Activated T-cell treated with anti-CD3 and anti-CD28 coated beads, Interleukin-2, amount 50 U/mL, for 4 hours (primary cell): Measurements from ENCODE around the gene URB2. TPM values are rescaled to one million over a fixed set of nuclear protein-coding genes. Genes with fewer than 3 reads are reported as not detected.
A peak's percentile ranks its signal among the peaks of the same experiment; 100 is the strongest.

Experiments
- ATAC-seq, 2 donors: fragments of 200-7000 bp; cut with Tn5 transposase; one replicate each; pipeline ENCODE4 v1.10.0; 2021
- DNase-seq: peaks from one replicate; pipeline ENCODE4 v3.0.0-alpha.2; 2020
- H3K27me3 Mint-ChIP-seq: one replicate; pipeline ENCODE4 v1.8.0; 2021; ENCODE audit warnings: low read depth, mixed read lengths
- H3K36me3 Mint-ChIP-seq: one replicate; pipeline ENCODE4 v1.8.0; 2022; ENCODE audit warnings: mixed read lengths; ENCODE audit not compliant: insufficient read depth
- H3K4me1 Mint-ChIP-seq: one replicate; pipeline ENCODE4 v1.8.0; 2021; ENCODE audit warnings: low read depth, mixed read lengths
- H3K4me3 Mint-ChIP-seq: one replicate; pipeline ENCODE4 v1.8.0; 2021; ENCODE audit warnings: mild to moderate bottlenecking, moderate library complexity, mixed read lengths
- H3K9me3 Mint-ChIP-seq: one replicate; pipeline ENCODE4 v1.8.0; 2021; ENCODE audit warnings: mixed read lengths
- total RNA-seq, 3 donors: library from RNA; stranded (reverse); gene quantifications; one replicate each; pipeline ENCODE4 v1.2.1, GENCODE V29; 2021

The URB2 gene
- total RNA-seq, 3 donors from 2014 or later = 47.1 to 55.6 (median 53.8) TPM

DNA sequence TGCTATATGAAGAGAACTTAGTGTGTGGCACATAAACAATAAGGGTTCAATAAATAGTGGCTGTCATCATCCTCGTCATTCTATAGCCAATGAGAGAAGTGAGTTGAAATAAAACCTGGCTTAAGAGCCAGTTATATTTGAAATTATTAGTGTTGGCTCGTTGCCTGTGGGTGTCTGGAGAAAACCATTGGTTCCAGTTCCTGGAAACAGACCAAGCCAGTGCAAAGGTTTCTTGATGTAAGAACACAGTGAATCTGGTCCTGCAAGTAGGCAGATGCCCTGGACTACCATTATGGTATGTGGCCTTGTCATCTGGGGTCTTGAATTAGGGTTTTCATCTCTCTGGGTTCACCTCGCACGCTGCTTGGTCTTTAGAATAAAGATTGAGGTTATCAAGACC, 43.3 kb downstream of the URB2 start:
- H3K9me3 Mint-ChIP-seq = no peaks in the 10 kb centered on the region
- ATAC-seq (no peak), DNase-seq (no peak)
- H3K4me1 Mint-ChIP-seq = peaks cover 8% of the 10 kb centered on the region
- H3K36me3 Mint-ChIP-seq = peaks cover 14% of the 10 kb centered on the region
- no peaks in the 10 kb centered on the region for H3K27me3 Mint-ChIP-seq
- H3K4me3 Mint-ChIP-seq = no peak overlapping the region

DNA sequence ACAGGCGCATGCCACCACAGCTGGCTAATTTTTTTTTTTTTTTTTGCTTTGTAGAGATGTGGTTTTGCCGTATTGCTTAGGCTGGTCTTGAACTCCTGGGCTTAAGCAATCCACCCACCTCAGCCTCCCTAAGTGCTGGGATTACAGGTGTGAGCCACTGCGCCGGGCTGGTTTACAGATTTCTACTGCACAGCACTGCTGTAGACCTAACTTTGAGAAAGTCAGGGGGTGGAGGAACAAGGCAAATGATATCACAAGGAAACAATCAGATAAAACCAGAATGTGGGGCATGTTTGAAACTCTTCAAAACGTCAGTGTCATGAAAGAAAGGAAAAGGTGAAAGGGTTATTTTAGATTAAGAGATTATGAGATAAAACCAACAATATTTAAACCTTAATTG, 45.3 kb downstream of the URB2 start:
- Mint-ChIP-seq H3K9me3 (no peaks in the 10 kb centered on the region), H3K27me3 (no peaks in the 10 kb centered on the region), H3K36me3 (peaks cover 14% of the 10 kb centered on the region), H3K4me3 (no peak overlapping the region), H3K4me1 (peaks cover 8% of the 10 kb centered on the region)
- DNase-seq = no peak
- ATAC-seq = peak in 1 of 2 donors; percentile 43

DNA sequence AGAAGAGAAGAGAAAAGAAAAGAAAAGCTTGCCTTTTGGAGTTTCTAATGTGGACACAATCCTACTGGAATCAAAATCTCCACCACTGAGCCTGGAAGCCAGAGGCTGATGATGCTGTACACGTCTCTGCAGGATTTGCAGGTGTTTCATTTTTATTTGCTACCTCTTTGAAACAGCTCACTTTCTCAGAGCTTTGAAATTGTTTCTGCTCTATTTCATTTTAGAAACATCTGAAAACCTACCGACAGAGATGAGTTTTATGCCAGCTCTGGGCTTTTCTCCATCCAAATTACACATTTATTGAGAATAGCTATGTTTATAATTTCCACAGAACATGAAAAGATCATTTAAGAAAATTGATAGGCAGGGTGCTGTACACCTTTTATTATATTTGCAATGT, 46.2 kb downstream of the URB2 start:
- H3K9me3 Mint-ChIP-seq = no peaks in the 10 kb centered on the region
- ATAC-seq = no peak
- DNase-seq = no peak
- H3K4me1 Mint-ChIP-seq = peaks cover 8% of the 10 kb centered on the region
- no peak overlapping the region for H3K4me3 Mint-ChIP-seq
- H3K36me3 Mint-ChIP-seq = peaks cover 12% of the 10 kb centered on the region
- H3K27me3 Mint-ChIP-seq = no peaks in the 10 kb centered on the region

DNA sequence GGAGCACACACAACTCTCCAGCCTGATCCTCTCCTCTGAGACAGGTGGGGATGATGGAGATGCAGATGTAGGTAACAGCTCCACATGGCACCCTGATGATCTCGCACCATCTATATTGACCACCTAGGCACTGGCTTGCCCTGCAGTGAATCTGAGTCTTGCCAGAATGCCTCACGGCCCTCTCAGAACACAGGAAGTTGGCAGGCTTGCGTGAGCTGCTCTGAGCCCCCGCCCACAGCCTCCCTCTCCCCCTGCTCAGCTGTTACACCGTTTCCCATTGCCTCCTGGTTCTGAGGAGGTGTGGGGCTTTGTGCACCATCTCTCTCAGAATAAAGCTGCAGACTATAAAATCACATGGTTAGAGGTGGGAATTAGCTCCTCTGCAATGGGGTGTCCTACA, 48.0 kb downstream of the URB2 start:
- no peaks in the 10 kb centered on the region for H3K27me3 Mint-ChIP-seq
- H3K4me3 Mint-ChIP-seq = no peak overlapping the region
- DNase-seq = no peak
- ATAC-seq = no peak
- peaks cover 2% of the 10 kb centered on the region for H3K36me3 Mint-ChIP-seq
- peaks cover 8% of the 10 kb centered on the region for H3K4me1 Mint-ChIP-seq
- H3K9me3 Mint-ChIP-seq = no peaks in the 10 kb centered on the region

DNA sequence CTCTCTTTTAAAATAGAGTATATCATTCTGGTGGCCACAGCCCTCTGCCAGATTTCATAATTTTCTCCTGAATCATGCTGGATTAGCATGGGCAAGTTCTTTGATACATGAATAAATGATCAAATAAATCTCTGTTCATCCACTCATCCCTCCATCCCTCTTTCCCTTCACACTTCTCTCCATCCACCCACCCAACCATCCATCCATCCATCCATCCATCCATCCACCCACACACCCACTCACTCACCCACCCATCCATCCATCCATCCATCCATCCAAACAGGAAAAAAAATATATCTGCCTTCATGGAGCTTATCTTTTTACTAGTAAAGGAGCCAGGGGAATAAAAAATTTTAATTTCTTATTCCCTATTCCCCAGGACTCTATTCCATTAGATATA, 49.3 kb downstream of the URB2 start:
- H3K27me3 Mint-ChIP-seq = no peaks in the 10 kb centered on the region
- DNase-seq = no peak
- no peak for ATAC-seq
- H3K4me3 Mint-ChIP-seq = no peak overlapping the region
- no peaks in the 10 kb centered on the region for H3K36me3 Mint-ChIP-seq
- peaks cover 8% of the 10 kb centered on the region for H3K4me1 Mint-ChIP-seq
- H3K9me3 Mint-ChIP-seq = no peaks in the 10 kb centered on the region

DNA sequence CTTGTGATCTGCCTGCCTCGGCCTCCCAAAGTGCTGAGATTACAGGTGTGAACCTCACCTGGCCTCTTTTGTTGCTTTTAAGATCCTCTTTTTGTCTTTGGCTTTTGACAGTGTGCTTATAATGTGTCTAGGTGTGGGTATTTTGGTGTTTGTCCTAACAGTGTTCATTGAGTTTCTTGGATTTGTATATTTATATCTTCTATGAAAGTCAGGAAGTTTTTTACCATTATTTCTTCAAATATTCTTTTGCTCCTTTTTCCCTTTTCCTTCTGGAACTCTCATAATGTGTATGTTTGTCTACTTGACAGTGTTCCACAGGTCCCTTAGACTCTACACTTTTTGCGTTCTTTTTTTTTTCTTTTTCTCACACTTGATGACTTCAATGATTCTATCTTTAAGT, 59.1 kb downstream of the URB2 start:
- no peaks in the 10 kb centered on the region for H3K4me1 Mint-ChIP-seq
- peaks cover 3% of the 10 kb centered on the region for H3K27me3 Mint-ChIP-seq
- no peak for DNase-seq
- ATAC-seq = no peak
- H3K36me3 Mint-ChIP-seq = peaks cover 4% of the 10 kb centered on the region
- no peak overlapping the region for H3K4me3 Mint-ChIP-seq
- H3K9me3 Mint-ChIP-seq = peaks cover 17% of the 10 kb centered on the region

DNA sequence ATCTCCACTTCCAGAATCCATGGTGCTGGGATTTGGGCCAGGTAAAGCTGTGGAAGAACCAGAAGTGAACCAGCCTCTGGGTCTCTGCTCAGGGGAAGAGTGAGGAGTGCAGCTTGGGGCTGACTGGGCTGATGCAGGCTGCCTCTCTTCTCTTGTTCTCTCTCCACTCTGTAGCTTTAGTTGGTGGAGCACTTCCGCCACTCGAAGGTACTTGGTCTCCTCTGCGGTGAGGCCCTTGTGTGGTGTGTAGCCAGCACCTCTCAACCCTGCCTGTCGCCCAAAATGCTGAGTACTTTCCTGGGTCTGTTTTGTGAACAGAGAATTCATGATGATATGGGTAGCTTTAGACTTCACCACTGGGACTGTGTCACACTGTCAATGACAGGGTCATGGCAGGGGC, 63.2 kb downstream of the URB2 start:
- H3K9me3 Mint-ChIP-seq = peaks cover 13% of the 10 kb centered on the region
- DNase-seq (no peak), ATAC-seq (no peak)
- no peak overlapping the region for H3K4me3 Mint-ChIP-seq
- peaks cover 4% of the 10 kb centered on the region for H3K36me3 Mint-ChIP-seq
- H3K4me1 Mint-ChIP-seq = peaks cover 14% of the 10 kb centered on the region
- H3K27me3 Mint-ChIP-seq = peaks cover 7% of the 10 kb centered on the region

DNA sequence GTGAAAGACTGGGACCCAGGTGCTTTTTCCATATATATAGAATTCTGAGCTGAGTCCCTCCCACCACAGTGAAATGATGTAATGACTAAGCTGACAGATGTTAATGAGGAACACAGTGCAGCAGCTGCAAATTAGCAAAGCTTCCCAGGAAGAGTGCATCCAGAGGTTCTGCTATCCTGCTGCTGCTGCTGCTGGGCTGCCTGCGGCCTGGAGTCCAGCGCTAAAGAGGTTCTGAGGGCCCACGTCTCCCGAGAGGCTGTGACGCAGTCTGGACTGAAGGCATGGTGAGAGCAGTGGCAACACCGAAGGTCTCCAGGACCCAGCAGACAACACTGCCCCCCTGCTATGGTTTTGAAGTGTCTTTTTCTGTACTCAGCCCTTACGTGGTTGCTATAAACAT, 63.9 kb downstream of the URB2 start:
- Mint-ChIP-seq H3K4me1 (peaks cover 16% of the 10 kb centered on the region), H3K9me3 (peaks cover 13% of the 10 kb centered on the region), H3K27me3 (peaks cover 7% of the 10 kb centered on the region), H3K36me3 (peaks cover 4% of the 10 kb centered on the region), H3K4me3 (no peak overlapping the region)
- DNase-seq = no peak
- ATAC-seq = no peak

DNA sequence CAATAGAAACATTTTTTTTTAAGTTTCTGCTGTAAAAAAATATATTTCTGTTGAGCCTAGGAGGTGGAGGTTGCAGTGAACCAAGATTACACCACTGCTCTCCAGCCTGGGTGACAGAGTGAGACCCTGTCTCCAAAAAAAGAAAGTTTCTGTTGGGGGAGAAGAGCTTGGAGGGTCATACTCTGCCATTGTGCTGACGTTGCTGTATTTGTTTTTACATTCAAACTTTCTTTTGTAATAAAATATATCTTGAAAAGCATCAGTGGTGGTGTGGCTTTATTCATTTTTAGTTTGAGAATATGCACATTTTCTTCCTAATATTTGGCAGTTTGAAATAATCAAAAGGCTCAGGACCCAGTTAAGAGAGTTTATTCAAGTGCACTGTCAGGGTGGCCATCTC, 64.6 kb downstream of the URB2 start:
- H3K4me1 Mint-ChIP-seq = peaks cover 16% of the 10 kb centered on the region
- no peak overlapping the region for H3K4me3 Mint-ChIP-seq
- peaks cover 2% of the 10 kb centered on the region for H3K36me3 Mint-ChIP-seq
- no peak for ATAC-seq
- peaks cover 7% of the 10 kb centered on the region for H3K27me3 Mint-ChIP-seq
- H3K9me3 Mint-ChIP-seq = peaks cover 5% of the 10 kb centered on the region
- DNase-seq = no peak

DNA sequence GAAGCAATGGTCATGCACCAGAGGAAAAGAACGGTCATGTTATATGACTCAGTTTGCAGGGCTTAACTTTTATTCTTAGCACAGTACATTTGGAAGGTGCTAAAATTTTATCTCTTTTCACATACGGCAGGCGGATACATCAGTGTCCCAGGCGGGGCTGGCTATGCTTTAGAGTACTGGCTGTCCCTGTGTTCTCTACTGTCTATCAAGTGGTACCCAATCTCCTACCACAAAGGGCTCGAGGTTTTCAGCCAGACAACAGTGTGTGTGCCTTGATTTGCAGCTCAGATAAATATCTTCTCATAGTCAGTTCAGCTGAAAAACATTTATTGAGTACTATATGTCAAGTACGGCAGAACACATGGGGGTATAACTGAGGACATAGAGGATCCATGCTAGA, 65.3 kb downstream of the URB2 start:
- Mint-ChIP-seq H3K9me3 (no peaks in the 10 kb centered on the region), H3K36me3 (no peaks in the 10 kb centered on the region), H3K4me3 (no peak overlapping the region), H3K27me3 (peaks cover 7% of the 10 kb centered on the region), H3K4me1 (peaks cover 16% of the 10 kb centered on the region)
- ATAC-seq (no peak), DNase-seq (no peak)

DNA sequence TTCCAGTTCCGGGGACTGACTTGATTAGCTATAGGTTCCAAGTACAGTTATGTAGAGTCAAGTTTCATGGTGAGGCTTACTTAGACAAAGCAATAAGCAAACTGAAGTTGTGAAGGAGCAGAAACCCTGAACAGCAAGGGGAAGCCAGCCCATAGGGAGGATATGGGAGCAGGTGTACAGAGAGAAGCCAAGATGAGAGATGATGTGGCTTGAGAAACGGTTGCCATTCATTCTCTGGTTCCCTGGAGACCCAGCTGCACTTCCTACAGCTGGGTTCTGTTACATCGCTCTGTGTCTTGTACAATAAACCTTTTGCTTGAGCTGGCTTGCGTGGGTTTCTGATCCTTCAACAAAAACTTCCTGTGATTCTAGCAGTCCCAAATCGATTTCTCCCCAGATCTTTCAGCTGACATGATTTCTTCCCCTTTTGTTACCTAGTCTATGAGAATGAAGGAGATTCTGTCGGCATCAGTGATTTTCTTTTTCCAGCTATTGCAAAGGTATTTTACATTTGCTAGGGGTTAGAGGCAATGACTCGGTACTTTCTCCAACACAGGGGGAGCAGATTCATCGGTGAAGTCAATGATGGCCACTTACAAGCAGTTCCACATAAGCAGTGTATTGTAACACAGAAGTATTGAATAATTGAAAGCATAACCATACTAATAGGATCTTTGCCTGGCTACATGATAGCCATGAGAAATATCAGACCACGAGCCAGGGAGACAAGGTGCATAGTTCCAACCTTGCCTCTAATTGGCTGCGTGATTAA, 67.3 kb downstream of the URB2 start:
- no peak overlapping the region for H3K4me3 Mint-ChIP-seq
- no peaks in the 10 kb centered on the region for H3K36me3 Mint-ChIP-seq
- no peaks in the 10 kb centered on the region for H3K9me3 Mint-ChIP-seq
- no peak for ATAC-seq
- H3K4me1 Mint-ChIP-seq = peaks cover 16% of the 10 kb centered on the region
- H3K27me3 Mint-ChIP-seq = peaks cover 4% of the 10 kb centered on the region
- DNase-seq = no peak

DNA sequence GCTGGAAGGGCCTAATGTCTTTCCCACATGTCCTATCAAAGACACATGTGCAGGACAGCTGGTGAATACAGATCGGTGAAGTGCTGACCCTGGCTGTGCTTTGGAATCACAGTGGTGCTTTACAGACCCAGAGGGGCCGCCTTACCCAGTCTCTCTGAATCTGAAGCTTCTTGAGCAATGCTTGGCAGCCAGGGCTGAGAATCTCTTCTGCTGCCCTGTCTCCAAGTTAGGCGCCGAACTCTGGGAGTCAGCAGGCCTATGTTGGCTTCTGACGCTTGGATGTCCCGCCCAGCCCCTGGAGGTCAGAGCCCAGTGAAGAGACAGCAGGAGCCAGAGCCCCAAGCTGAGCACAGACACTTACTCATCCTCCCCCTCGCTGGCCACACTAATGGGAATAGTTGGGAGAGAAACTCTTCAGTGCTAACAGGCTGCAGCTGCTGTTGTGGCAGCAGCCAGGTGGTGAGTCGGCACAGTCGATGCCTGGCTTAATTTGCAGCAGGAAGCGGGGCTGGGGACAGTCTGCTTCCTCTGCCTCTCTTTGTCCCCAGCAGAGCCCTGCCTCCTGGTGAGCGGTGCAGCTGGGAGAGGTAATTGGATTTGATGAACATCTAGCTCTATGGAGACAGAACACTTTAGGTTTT, 68.1 kb downstream of the URB2 start:
- H3K27me3 Mint-ChIP-seq = peaks cover 4% of the 10 kb centered on the region
- H3K4me3 Mint-ChIP-seq = no peak overlapping the region
- ATAC-seq = no peak

DNA sequence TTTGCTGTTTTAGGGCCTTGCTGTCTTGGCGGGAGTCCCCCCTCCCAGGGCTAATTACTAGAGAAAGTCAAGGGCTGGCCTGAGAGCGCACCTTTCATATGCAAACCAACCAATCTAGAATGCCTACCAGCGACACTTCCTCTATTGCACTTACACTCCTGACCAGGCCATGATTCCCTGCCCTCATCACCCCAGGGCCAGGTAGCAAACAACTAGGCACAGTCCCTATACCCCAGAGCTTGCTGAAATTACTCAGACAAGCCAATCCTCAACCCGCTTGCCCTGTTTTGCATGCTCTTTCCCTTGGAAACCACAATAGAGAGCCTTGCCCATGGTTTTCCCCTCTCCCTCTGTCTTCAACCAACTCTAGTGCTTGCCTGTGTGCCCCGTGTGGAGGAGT, 70.3 kb downstream of the URB2 start:
- no peak overlapping the region for H3K4me3 Mint-ChIP-seq
- no peaks in the 10 kb centered on the region for H3K9me3 Mint-ChIP-seq
- ATAC-seq (no peak), DNase-seq (no peak)
- H3K27me3 Mint-ChIP-seq = peaks cover 4% of the 10 kb centered on the region
- no peaks in the 10 kb centered on the region for H3K36me3 Mint-ChIP-seq
- peaks cover 10% of the 10 kb centered on the region for H3K4me1 Mint-ChIP-seq

More for the DNA sequence above, 68.1 kb downstream of the URB2 start:
- Mint-ChIP-seq H3K4me1 (peaks cover 16% of the 10 kb centered on the region), H3K36me3 (no peaks in the 10 kb centered on the region), H3K9me3 (no peaks in the 10 kb centered on the region)
- no peak for DNase-seq

DNA sequence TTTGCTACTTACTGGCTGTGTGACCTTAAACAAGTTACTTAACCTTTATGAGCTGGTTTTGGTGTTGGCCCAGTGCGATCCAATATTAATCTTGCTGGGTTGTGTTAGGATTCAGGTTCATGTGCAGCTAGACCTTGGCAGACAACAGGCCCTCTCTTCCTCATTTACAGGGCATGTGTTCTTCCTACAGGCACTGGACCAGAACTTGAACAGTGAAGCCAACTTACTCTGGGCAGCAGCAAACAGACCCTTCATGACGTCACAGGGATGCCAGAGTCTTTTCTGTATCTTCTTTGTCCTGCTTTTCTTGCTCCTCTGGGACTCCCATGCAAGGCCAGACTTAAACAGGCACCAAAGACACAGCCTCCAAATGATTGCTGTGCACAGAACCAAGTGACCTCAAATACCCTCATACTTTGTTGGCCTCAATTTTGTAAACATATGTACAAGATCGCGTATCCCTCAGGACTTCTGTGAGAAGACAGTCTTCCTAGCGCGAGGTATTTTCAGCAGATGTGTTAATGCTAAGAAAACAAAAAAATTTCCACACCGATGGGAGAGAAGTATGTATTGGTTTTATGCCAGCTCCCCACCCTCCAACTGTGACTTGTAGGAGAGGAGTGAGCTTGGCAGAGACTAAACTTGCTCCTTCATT, 73.7 kb downstream of the URB2 start:
- DNase-seq (no peak), ATAC-seq (no peak)
- Mint-ChIP-seq H3K36me3 (no peaks in the 10 kb centered on the region), H3K4me1 (no peaks in the 10 kb centered on the region), H3K27me3 (no peaks in the 10 kb centered on the region), H3K9me3 (no peaks in the 10 kb centered on the region), H3K4me3 (no peak overlapping the region)

DNA sequence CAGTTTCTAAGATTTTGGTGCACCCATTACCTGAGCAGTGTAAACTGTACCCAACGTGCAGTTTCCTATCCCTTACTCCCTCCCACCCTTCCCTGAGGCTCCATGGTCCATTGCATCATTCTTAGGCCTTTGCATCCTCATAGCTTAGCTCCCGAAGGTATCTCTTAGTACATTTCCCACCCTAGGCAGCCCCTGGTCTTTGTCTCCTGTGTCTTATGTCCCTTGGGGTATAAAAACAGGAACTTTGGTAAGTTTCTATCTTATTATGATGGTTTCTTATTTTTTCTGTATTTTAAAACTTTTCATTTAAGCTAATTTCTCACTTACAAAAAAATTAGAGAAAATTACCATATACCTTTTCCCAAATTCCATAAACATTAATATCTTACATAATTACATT, 78.1 kb downstream of the URB2 start:
- ATAC-seq (no peak), DNase-seq (no peak)
- no peaks in the 10 kb centered on the region for H3K4me1 Mint-ChIP-seq
- H3K36me3 Mint-ChIP-seq = no peaks in the 10 kb centered on the region
- peaks cover 9% of the 10 kb centered on the region for H3K9me3 Mint-ChIP-seq
- H3K27me3 Mint-ChIP-seq = peaks cover 6% of the 10 kb centered on the region
- no peak overlapping the region for H3K4me3 Mint-ChIP-seq
